MM.1S (cell line): ENCODE results near the gene GSTT2.

Experiments used
- CTCF ChIP-seq: fragments of 300-600 bp; sonication (generic); IDR thresholded peaks from 2 replicates; pipeline ENCODE4 v1.5.1; 2016; ENCODE audit warnings: antibody characterized with exemption, low read length, mixed read lengths
- EZH2 ChIP-seq: fragments of 300-600 bp; sonication (generic); optimal IDR thresholded peaks from 2 replicates; pipeline ENCODE3; 2017; ENCODE audit warnings: low read depth, mild to moderate bottlenecking, antibody characterized with exemption, low read length, mixed read lengths

- TF ChIP-seq CTCF (no peak), EZH2 (no peak)
These were observed 36.2 kb downstream of the GSTT2 start for GRCh38 chr22:24016156-24016555.
